Fibroblast of lung (primary cell): ENCODE measurements around the gene IL1RAP. TPM values are rescaled to one million over a fixed set of nuclear protein-coding genes. Genes with fewer than 3 reads are reported as not detected.

Experiments used
- DNase-seq, 2 donors: peaks; one replicate each; pipeline versions ENCODE4 v3.0.0 to v3.0.0-alpha.2; 2010; ENCODE audit warnings: low read depth in 2 of 2
- H2AFZ ChIP-seq: 2 replicates; pipeline ENCODE4 v1.5.1; 2012; ENCODE audit warnings: low read length, control low read depth, inconsistent platforms
- H3K27ac ChIP-seq: 2 replicates; pipeline ENCODE4 v1.5.1; 2011; ENCODE audit warnings: low read length, control low read depth; ENCODE audit not compliant: insufficient read depth
- H3K27me3 ChIP-seq: 2 replicates; pipeline ENCODE4 v1.5.1; 2011; ENCODE audit warnings: mild to moderate bottlenecking, low read length; ENCODE audit not compliant: control insufficient read depth, insufficient read depth
- H3K36me3 ChIP-seq: 2 replicates; pipeline ENCODE4 v1.5.1; 2011; ENCODE audit warnings: low read length; ENCODE audit not compliant: control insufficient read depth, insufficient read depth
- H3K4me1 ChIP-seq: 2 replicates; pipeline ENCODE4 v1.5.1; 2011; ENCODE audit warnings: low read length; ENCODE audit not compliant: control insufficient read depth, insufficient read depth; ENCODE audit errors: extremely low read depth
- H3K4me2 ChIP-seq: 2 replicates; pipeline ENCODE4 v1.5.1; 2011; ENCODE audit warnings: low read length, control low read depth; ENCODE audit not compliant: insufficient read depth; ENCODE audit errors: extremely low read depth
- H3K4me3 ChIP-seq, 4 experiments: fragments of 200-600 bp in 1 of 4; sonication (generic) in 1 of 4; replicated peaks in 1 of 4; 2 replicates each; pipeline ENCODE4 v1.5.1; 2011 to 2016; ENCODE audit warnings: low read length in 4 of 4, low read depth in 3 of 4, mild to moderate bottlenecking in 3 of 4, control low read depth in 2 of 4, inconsistent platforms in 1 of 4, mixed read lengths in 1 of 4; ENCODE audit not compliant: insufficient read depth in 1 of 4; ENCODE audit errors: control extremely low read depth in 1 of 4
- H3K79me2 ChIP-seq: 2 replicates; pipeline ENCODE4 v1.5.1; 2012; ENCODE audit warnings: mild to moderate bottlenecking, low read length, inconsistent platforms; ENCODE audit not compliant: control insufficient read depth, insufficient read depth
- H3K9ac ChIP-seq: 2 replicates; pipeline ENCODE4 v1.5.1; 2011; ENCODE audit warnings: mild to moderate bottlenecking, low read length, control low read depth; ENCODE audit not compliant: insufficient read depth
- H3K9me3 ChIP-seq: 2 replicates; pipeline ENCODE4 v1.5.1; 2012; ENCODE audit warnings: low read depth, low read length; ENCODE audit not compliant: control insufficient read depth, insufficient read depth
- H4K20me1 ChIP-seq: 2 replicates; pipeline ENCODE4 v1.5.1; 2011; ENCODE audit warnings: low read length; ENCODE audit not compliant: control insufficient read depth, insufficient read depth; ENCODE audit errors: extremely low read depth
- CTCF ChIP-seq, 2 donors: IDR thresholded peaks in 1 of 2; conservative IDR thresholded peaks in 1 of 2; 1 replicate in 1 of 2; 2 replicates in 1 of 2; pipeline ENCODE4 v1.5.1; 2011 to 2012; ENCODE audit warnings: low read length in 2 of 2, control low read depth in 1 of 2, inconsistent platforms in 1 of 2, low read depth in 1 of 2, mild to moderate bottlenecking in 1 of 2
- EZH2 ChIP-seq: IDR thresholded peaks from 2 replicates; pipeline ENCODE4 v1.5.1; 2012; ENCODE audit warnings: low read length, control low read depth, mild to moderate bottlenecking; ENCODE audit errors: missing control alignments
- polyA plus RNA-seq, 2 donors: library from polyadenylated mRNA; depleted of rRNA in 1 of 2; stranded (reverse) in 1 of 2; unstranded in 1 of 2; fragments of >200 nt; gene quantifications; 2 replicates each; pipeline ENCODE4 v1.2.1, GENCODE V29; 2011 to 2012; ENCODE audit warnings: missing spikeins in 1 of 2
- total RNA-seq: library from RNA; depleted of rRNA; stranded (reverse); fragments of >200 nt; gene quantifications from 2 replicates; pipeline ENCODE4 v1.2.1, GENCODE V29; 2014

IL1RAP gene
- total and polyA plus RNA-seq, 2 donors (not counting 1 experiment from before 2014, with no cell fraction given) = 10.2 to 12.6 TPM

DNA sequence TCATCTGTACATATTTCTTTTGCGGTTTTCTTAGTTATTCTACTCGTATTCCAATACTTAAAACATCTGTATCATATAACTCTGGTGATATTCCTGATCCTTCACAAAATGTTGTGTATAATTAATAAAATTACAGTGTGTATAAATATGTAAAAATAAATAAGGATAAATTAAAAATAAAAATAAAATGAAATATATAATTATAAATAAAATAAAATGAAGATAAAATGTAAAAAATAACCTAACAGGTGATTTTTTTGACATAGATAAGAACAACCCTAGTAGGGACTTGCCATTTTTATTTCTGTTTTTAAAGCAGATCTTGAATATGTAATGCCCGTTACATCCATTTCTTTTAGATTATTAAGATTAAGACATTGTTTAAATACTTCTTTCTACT, 25.6 kb downstream of the IL1RAP start:
- no peaks in the 10 kb centered on the region for H3K27me3 ChIP-seq
- no peak overlapping the region for H3K4me2 ChIP-seq
- H3K9ac ChIP-seq = no peak overlapping the region
- no peak overlapping the region for H2AFZ ChIP-seq
- no peaks in the 10 kb centered on the region for H4K20me1 ChIP-seq
- H3K4me1 ChIP-seq = no peaks in the 10 kb centered on the region
- TF ChIP-seq CTCF (conservative IDR thresholded peaks at IDR 0.05 in 1 of 2, IDR thresholded peaks at IDR 0.05 in 1 of 2; ENCODE audit: low read depth in 1 of 2, low read length in 2 of 2) (no peak), EZH2 (no peak)
- no peaks in the 10 kb centered on the region for H3K9me3 ChIP-seq
- H3K4me3 ChIP-seq = no peak overlapping the region
- no peaks in the 10 kb centered on the region for H3K79me2 ChIP-seq
- DNase-seq = no peak
- H3K27ac ChIP-seq = no peak overlapping the region
- no peaks in the 10 kb centered on the region for H3K36me3 ChIP-seq

- Histone ChIP-seq H2AFZ (no peak overlapping the region), H3K4me2 (no peak overlapping the region), H3K36me3 (no peaks in the 10 kb centered on the region), H3K27me3 (no peaks in the 10 kb centered on the region), H3K9me3 (no peaks in the 10 kb centered on the region), H3K4me1 (no peaks in the 10 kb centered on the region), H3K4me3 (no peak overlapping the region), H3K27ac (no peak overlapping the region), H4K20me1 (no peaks in the 10 kb centered on the region), H3K9ac (no peak overlapping the region), H3K79me2 (no peaks in the 10 kb centered on the region)
- TF ChIP-seq CTCF (conservative IDR thresholded peaks at IDR 0.05 in 1 of 2, IDR thresholded peaks at IDR 0.05 in 1 of 2; ENCODE audit: low read depth in 1 of 2, low read length in 2 of 2) (no peak), EZH2 (no peak)
- DNase-seq = no peak
Observed at GRCh38 chr3:190541008-190541407, 27.1 kb downstream of the IL1RAP start.

- no peak for DNase-seq
- TF ChIP-seq EZH2 (no peak), CTCF (conservative IDR thresholded peaks at IDR 0.05 in 1 of 2, IDR thresholded peaks at IDR 0.05 in 1 of 2; ENCODE audit: low read depth in 1 of 2, low read length in 2 of 2) (no peak)
- H3K79me2 ChIP-seq = no peaks in the 10 kb centered on the region
- no peak overlapping the region for H3K4me2 ChIP-seq
- no peaks in the 10 kb centered on the region for H3K9me3 ChIP-seq
- no peaks in the 10 kb centered on the region for H3K4me1 ChIP-seq
- no peak overlapping the region for H3K27ac ChIP-seq
- H3K9ac ChIP-seq = no peak overlapping the region
- no peaks in the 10 kb centered on the region for H3K27me3 ChIP-seq
- no peak overlapping the region for H2AFZ ChIP-seq
- H3K4me3 ChIP-seq = no peak overlapping the region
- H3K36me3 ChIP-seq = no peaks in the 10 kb centered on the region
- no peaks in the 10 kb centered on the region for H4K20me1 ChIP-seq
Observed at GRCh38 chr3:190541560-190541959, 27.7 kb downstream of the IL1RAP start.
